HG03565 (cell line): ENCODE data around the gene FXR2.

Experiments used
- ATAC-seq: cut with Tn5 transposase; IDR thresholded peaks from one replicate; pipeline ENCODE4 v1.9.1; 2021; ENCODE audit warnings: mild to moderate bottlenecking, moderate library complexity; ENCODE audit not compliant: unreplicated experiment

Gene FXR2

DNA sequence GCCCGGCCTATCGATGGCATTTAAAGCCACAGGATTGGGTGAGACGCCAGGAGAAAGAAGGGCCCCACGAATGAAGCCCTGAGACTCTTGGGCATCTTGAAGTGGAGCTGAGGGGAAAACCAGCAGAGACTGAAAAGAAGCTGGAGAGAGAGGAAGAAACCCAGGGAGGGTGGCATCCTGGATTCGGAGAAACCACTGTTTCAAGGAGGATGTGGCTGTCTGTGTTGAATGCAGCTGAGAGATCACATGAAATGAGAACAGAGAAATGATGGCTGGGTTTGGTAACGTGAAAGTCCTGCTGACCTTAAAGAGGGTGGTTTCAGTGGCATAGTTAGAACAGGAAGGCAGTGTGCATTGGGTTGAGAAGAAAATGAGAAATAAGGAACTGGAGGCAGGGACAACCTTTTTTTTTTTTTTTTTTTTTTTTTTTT is 62.1 kb downstream of the FXR2 start:
- no peak for ATAC-seq

DNA sequence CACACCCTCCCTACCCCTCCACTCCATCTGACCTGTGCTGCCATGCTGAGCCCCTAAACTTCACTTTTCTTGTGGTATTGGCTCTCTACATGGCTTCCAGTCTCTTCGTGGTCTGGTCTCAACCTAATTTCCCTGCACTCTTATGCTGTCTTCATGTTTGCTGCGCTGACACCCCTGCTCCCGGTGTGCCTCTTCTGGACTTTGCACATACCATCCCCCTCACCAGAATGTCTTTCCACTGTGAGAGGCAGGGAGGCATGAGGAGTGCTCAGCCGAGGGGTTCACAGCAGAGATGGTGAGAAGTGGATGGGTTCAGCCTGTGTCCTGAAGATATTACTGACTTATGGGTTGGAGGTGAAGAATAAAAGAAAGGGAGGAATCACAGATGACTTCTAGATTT is 63.3 kb downstream of the FXR2 start:
- no peak for ATAC-seq

DNA sequence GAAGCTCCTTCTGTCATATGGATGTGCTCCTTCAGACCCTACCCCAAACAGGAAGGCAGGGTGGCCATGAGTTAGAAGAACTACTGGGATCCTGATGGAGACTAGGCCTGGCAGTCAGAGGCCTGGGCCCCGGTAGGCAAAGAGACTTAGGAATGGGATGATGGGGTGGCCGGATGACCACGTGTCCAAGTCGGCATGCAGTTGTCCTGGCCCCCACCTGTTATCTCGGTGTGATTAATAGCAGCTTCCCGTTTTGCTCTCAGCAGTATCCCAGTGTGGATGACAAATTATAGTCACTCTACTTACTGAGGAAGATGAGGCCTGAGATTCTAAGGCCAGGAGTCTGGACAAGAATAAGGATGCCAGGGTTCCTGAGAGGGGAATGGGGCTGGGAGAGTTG is 64.4 kb downstream of the FXR2 start:
- ATAC-seq: no peak

DNA sequence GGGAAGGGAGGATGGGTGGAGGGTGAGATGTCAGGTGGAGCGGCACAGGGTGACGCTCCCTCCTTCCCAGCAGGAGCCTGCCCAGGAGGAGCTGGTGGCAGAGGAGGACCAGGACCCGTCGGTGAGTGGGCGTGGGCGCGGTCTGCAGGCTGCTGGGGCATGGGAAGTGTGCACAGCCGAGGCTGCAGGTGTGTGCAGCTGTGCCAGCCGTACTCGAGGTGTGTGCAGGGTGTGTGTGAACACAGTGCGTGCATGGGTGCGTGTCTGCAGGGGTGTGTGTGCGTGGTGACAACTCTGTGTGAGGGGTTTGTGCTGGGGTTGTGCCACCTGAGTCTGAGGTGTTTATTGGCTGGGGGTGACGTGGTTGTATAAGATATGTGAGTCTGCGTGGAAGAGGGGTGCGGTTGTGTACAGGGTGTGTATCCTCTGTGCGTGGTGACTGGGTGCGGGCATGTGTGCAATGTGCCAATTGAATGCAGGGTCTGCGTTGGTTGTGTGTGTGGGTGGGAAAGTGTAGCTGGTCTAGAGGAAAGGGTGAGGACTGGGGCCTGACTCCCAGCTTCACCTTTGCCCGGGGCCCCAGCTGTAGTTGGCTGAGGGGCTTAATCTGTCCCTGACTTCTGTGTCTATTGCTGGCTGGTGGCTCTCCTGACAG is 65.2 kb downstream of the FXR2 start:
- no peak for ATAC-seq

DNA sequence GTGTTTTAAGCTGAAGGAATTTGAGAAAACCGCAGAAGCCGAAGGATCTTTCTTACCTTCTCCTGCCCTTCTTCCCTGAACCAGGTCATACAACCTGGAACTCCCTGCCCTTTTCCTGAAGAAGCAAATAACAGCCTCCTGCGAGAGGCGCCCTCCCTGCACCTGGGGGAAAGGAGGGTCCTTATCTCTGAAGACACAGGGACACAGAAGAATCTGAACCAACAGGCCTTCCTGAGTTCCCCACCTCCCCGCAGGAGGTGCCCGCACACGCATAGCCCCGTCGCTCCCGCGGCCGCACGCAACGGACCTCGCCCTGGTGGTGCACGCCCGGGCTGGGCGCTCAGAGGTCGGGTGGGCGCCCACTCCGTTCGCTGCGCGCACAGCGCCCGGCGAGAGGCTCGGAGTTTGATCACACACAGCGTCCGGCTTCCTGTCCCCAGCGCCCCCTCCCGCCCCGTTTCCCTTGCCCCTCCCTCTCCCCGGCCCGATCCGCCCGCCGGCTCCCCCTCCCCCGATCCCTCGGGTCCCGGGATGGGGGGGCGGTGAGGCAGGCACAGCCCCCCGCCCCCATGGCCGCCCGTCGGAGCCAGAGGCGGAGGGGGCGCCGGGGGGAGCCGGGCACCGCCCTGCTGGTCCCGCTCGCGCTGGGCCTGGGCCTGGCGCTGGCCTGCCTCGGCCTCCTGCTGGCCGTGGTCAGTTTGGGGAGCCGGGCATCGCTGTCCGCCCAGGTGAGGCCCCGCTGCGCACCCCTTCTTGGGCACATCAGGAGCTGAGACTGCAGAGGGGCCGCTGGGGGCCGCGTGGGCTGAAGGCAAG is 65.9 kb downstream of the FXR2 start, which contains the start of gene TNFSF12:
TNFSF12 (plus strand) TSS at position 474 of the 816 bp plus-strand sequence; CDS start at position 570, 96 bp downstream.
- no peak for ATAC-seq

DNA sequence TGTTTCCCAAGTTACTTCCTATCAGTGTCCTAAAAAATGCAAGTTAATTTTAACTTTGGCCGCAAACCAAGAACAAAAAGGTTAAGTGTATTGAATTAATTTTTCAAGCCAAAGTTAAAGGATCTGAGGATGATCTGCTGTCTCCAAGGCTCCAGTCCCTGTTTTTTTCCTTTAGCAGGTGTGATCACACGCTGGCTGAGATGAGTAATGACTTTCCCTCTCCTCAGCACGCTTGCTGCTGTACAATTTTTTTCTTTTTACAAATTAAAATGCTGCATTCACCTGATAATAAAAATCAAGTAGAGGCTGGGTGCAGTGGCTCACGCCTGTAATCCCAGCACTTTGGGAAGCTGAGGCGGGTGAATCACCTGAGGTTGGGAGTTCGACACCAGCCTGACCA is 69.8 kb downstream of the FXR2 start:
- no peak for ATAC-seq
